Ovary (tissue), 3 donors: ENCODE results near the gene RCOR3.

Experiments
- EP300 ChIP-seq: sonication (generic); formaldehyde crosslinking; IDR thresholded peaks from one replicate; pipeline ENCODE4 v1.6.1; 2017; ENCODE audit warnings: antibody characterized with exemption
- TF ChIP-seq, protein P1 (sequence below), 3 donors: fragments of 450-650 bp in 2 of 3; fragments of 200-600 bp in 1 of 3; IDR thresholded peaks; one replicate each; pipeline versions ENCODE4 v1.5.1 to v1.8.0; 2016 to 2022; ENCODE audit warnings: antibody characterized with exemption in 3 of 3, mild to moderate bottlenecking in 1 of 3
- donor health status: DM: no; HTN: no; CAD: no.

DNA sequence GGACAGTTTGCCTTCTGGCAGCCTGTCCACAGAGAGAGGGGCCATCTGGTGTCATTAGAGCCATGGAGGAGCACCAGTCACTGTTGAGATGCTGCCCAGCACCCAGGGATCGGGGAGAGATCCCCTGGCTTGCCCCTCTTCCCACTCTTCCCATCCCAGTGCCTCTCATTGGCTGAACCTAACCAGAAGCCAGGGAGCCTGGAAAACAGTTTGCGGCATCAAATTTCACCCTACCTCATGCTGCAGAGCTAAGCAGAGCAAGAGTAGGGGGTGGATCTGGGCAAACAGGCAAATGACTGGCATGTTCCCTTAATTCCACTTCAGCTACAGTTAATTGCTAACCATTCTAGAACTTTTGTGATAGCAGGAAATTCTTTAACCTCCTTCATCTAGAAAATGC lies 86.6 kb downstream of the RCOR3 start:
- TF ChIP-seq, protein P1, sequence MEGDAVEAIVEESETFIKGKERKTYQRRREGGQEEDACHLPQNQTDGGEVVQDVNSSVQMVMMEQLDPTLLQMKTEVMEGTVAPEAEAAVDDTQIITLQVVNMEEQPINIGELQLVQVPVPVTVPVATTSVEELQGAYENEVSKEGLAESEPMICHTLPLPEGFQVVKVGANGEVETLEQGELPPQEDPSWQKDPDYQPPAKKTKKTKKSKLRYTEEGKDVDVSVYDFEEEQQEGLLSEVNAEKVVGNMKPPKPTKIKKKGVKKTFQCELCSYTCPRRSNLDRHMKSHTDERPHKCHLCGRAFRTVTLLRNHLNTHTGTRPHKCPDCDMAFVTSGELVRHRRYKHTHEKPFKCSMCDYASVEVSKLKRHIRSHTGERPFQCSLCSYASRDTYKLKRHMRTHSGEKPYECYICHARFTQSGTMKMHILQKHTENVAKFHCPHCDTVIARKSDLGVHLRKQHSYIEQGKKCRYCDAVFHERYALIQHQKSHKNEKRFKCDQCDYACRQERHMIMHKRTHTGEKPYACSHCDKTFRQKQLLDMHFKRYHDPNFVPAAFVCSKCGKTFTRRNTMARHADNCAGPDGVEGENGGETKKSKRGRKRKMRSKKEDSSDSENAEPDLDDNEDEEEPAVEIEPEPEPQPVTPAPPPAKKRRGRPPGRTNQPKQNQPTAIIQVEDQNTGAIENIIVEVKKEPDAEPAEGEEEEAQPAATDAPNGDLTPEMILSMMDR (IDR thresholded peaks at IDR 0.05), result no peak
- no peak for TF ChIP-seq EP300
